ENCODE measurements around the gene MMP28. TPM values are rescaled to one million over a fixed set of nuclear protein-coding genes. Genes with fewer than 3 reads are reported as not detected.

MMP28 gene
- total RNA-seq, 6 experiments from 2014 or later, result 0.22 to 0.28 (median 0.25) TPM; not detected in 3

- DNase-seq (no peak), ATAC-seq (no peak)
- intact Hi-C loops (cut with DNase I), result no loop called here
- no peaks in the 10 kb centered on the region for H3K27me3 ChIP-seq
- no peak overlapping the region for H3K4me3 ChIP-seq
- peaks cover 0 to 4% (median 0%) of the 10 kb centered on the region in 4 donors for H3K4me1 ChIP-seq
- no peak overlapping the region for H3K27ac ChIP-seq
- WGBS (ENCODE audit: insufficient coverage, low coverage, low lambda C conversion rate, missing lambda C conversion rate), result 80% methylated on average over 10 of the region's 10 CpGs
- H3K36me3 ChIP-seq, result no peaks in the 10 kb centered on the region
- no peaks in the 10 kb centered on the region for H3K9me3 ChIP-seq
- TF ChIP-seq POLR2A (IDR thresholded peaks at IDR 0.05) (no peak), CTCF (IDR thresholded peaks at IDR 0.05) (no peak)
Measured at GRCh38 chr17:35730400-35731005, 64.9 kb downstream of the MMP28 start.

- Histone ChIP-seq H3K27me3 (no peaks in the 10 kb centered on the region), H3K9me3 (no peaks in the 10 kb centered on the region), H3K36me3 (peaks cover 0 to 7% (median 2%) of the 10 kb centered on the region in 4 donors), H3K27ac (no peak overlapping the region), H3K4me1 (peaks cover 0 to 4% (median 0%) of the 10 kb centered on the region in 4 donors), H3K4me3 (no peak overlapping the region)
- TF ChIP-seq POLR2A (IDR thresholded peaks at IDR 0.05), result no peak
- no peak for TF ChIP-seq CTCF (IDR thresholded peaks at IDR 0.05)
- DNase-seq (no peak), ATAC-seq (no peak)
- intact Hi-C loops (cut with DNase I), result no loop called here
- 72% methylated on average over 3 of the region's 4 CpGs for WGBS (ENCODE audit: insufficient coverage, low coverage, low lambda C conversion rate, missing lambda C conversion rate)
Measured at GRCh38 chr17:35729405-35729833, 66.0 kb downstream of the MMP28 start.

DNA sequence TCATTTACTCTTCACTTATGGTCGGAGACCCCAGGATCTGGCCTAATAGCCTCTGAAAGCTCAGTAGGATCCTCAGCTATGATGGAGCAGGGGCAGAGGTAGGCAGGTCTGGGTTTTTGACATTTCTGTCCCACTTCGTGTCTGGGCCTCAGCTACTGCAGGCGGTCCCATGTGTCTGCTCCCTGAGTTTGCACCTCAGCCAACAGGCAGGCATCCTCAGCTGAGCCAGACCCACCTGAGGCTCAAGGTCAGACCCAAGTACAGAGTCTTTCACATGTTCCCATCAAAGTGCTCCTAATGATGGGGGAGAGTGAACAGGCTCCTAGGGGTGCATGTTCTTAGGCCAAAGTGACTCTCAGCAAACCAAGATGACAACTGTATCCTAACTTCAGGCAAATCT is 66.9 kb downstream of the MMP28 start:
- peaks cover 0 to 4% (median 0%) of the 10 kb centered on the region in 4 donors for H3K4me1 ChIP-seq
- intact Hi-C loops (cut with DNase I), result no loop called here
- no peak for ATAC-seq

DNA sequence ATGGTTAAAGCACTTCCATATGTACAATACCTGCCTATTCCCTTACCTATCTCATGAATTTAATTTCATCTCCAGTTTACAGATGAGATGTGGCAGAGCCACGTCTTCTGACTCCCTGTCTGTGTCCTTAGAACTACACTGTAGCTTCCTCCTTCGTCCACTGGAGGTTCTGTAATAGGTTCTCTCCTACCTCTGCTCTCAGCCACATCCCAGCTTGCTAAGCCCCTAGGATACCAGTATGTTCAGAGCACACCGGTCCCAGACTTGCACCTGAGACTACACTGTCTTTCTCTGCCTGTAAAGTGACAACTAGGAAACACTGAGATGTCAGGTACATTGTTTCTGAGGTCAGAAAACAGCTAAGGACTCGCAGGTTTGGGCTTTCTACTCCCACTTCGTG is 67.8 kb downstream of the MMP28 start:
- Histone ChIP-seq H3K36me3 (peaks cover 0 to 20% (median 7%) of the 10 kb centered on the region in 4 donors), H3K27me3 (no peaks in the 10 kb centered on the region), H3K9me3 (no peaks in the 10 kb centered on the region), H3K27ac (no peak overlapping the region), H3K4me1 (peaks cover 0 to 4% (median 0%) of the 10 kb centered on the region in 4 donors), H3K4me3 (no peak overlapping the region)
- 93% methylated on average over 5 of the region's 5 CpGs for WGBS (ENCODE audit: insufficient coverage, low coverage, low lambda C conversion rate, missing lambda C conversion rate)
- ATAC-seq (no peak), DNase-seq (no peak)
- intact Hi-C loops (cut with DNase I), result no loop called here
- no peak for TF ChIP-seq CTCF (IDR thresholded peaks at IDR 0.05)
- no peak for TF ChIP-seq POLR2A (IDR thresholded peaks at IDR 0.05)

More for the DNA sequence above, 66.9 kb downstream of the MMP28 start:
- Histone ChIP-seq H3K9me3 (no peaks in the 10 kb centered on the region), H3K4me3 (no peak overlapping the region), H3K36me3 (peaks cover 0 to 16% (median 6%) of the 10 kb centered on the region in 4 donors), H3K27ac (no peak overlapping the region), H3K27me3 (no peaks in the 10 kb centered on the region)
- TF ChIP-seq CTCF (IDR thresholded peaks at IDR 0.05) (no peak), POLR2A (IDR thresholded peaks at IDR 0.05) (no peak)
- DNase-seq, result no peak
- WGBS (ENCODE audit: insufficient coverage, low coverage, low lambda C conversion rate, missing lambda C conversion rate), result 71% methylated on average over 1 of the region's 3 CpGs
